Fibroblast of skin of left quadriceps (primary cell): ENCODE measurements around the gene RETREG2.
A peak's percentile ranks its signal among the peaks of the same experiment; 100 is the strongest.
"Not testable (repeated sequence)": the region's sequence is repeated elsewhere in the genome, so short reads cannot be mapped to it uniquely, and the experiment has no call there.

Experiments used
- DNase-seq, 2 experiments: peaks; one replicate each; pipeline ENCODE4 v3.0.0-alpha.2; 2013; ENCODE audit warnings: low read depth in 2 of 2

RETREG2 gene

GRCh38 chr2:219186754-219187456 is 8.8 kb downstream of the RETREG2 start:
- DNase-seq = no peak

GRCh38 chr2:219197388-219197787 is 19.3 kb downstream of the RETREG2 start:
- DNase-seq = no peak

GRCh38 chr2:219198974-219199373 is 20.9 kb downstream of the RETREG2 start:
- no peak for DNase-seq

- no peak for DNase-seq
Measured at GRCh38 chr2:219199470-219200211, 21.6 kb downstream of the RETREG2 start.

- not testable (repeated sequence) for DNase-seq
Measured at GRCh38 chr2:219200502-219201326, 22.6 kb downstream of the RETREG2 start.

- not testable (repeated sequence) for DNase-seq
Measured at GRCh38 chr2:219201331-219201730, 23.3 kb downstream of the RETREG2 start.

- no peak for DNase-seq
Measured at GRCh38 chr2:219204425-219205164, 26.5 kb downstream of the RETREG2 start.

- no peak for DNase-seq
Measured at GRCh38 chr2:219205165-219205538, 27.1 kb downstream of the RETREG2 start.

- no peak for DNase-seq
Measured at GRCh38 chr2:219205981-219206327, 27.9 kb downstream of the RETREG2 start.

GRCh38 chr2:219206328-219207133 is 28.5 kb downstream of the RETREG2 start, which contains the start of gene ZFAND2B:
Gene ZFAND2B, plus strand, starts transcription at chr2:219206782. Its CDS starts 206 bp downstream, at chr2:219206988.
- DNase-seq = peak; percentile 86 to 87

- no peak for DNase-seq
Measured at GRCh38 chr2:219207134-219207883, 29.2 kb downstream of the RETREG2 start.

- no peak for DNase-seq
Measured at GRCh38 chr2:219207884-219208740, 30.0 kb downstream of the RETREG2 start.

GRCh38 chr2:219209236-219210195 is 31.4 kb downstream of the RETREG2 start:
- DNase-seq = no peak

GRCh38 chr2:219210196-219210885 is 32.3 kb downstream of the RETREG2 start:
- DNase-seq = no peak

- no peak for DNase-seq
Measured at GRCh38 chr2:219210886-219211362, 32.8 kb downstream of the RETREG2 start.

- DNase-seq = no peak
Measured at GRCh38 chr2:219213026-219213415, 34.9 kb downstream of the RETREG2 start.

- DNase-seq = no peak
Measured at GRCh38 chr2:219213486-219214071, 35.5 kb downstream of the RETREG2 start.
